Measurements from ENCODE around the gene OTX1.

DNA sequence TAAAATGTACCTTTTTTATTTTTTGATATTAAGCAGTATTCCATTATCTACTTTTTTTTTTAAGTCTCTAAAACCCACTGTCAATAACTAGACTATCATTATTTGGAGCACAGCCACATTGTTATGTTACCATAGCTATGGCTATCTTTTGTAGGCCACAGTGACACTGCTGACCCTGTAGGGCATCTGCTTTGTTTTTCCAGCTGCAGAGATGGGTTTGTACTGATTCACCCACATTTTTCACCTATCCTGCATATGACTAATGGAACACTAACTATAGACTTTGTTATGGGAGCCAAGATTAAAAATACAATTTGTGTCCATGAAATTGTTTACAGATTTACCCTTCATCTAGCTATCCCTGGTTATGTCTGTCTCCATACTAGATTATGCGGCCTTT lies 21.6 kb upstream of the OTX1 start:
- TF ChIP-seq POLR2A (IDR thresholded peaks at IDR 0.05) = no peak
- no peak for TF ChIP-seq CTCF (IDR thresholded peaks at IDR 0.05)

Measured in heart left ventricle (tissue), 13 donors.